GM12801 (cell line): ENCODE results near the gene TMEM179.

Source experiments
- TF ChIP-seq, protein P1 (sequence below): IDR thresholded peaks from one replicate; pipeline ENCODE4 v1.5.1; 2011; ENCODE audit warnings: control low read depth; ENCODE audit not compliant: insufficient read length; ENCODE audit errors: extremely low read depth

The TMEM179 gene

DNA sequence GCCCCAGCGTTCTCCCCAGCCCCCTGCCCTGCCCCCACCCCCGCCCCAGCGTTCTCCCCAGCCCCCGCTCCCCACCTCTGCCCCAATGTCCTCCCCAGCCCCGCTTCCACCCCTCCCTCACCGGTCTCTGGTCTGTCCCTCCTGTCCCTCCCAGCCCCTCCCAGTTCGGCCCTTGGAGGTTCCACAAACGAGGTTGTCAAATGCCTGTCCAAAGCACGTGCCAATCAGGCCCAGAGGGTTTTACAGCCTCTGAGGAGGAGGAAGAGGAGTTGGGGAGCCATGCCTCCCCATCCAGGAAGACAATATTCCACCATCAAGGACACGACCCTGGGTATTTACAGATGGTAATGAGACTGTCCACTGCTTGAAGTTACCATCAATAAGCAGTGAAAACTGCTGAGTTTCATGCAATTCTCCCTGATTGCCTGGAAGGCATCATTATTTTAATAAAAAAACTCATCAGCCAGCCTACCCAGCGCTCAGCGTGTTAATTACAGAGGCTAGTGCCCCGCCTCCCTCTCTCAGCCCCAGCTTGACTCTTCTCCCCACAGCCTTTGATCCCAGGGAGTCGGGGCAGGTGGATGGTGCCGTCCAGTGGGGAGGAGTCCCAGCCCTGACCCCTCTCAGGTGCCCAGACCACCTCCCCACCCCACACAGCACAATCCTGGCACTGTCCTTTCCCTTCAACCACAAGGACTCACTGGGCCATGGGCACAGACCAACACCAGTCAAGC is 55.6 kb downstream of the TMEM179 start:
- TF ChIP-seq, protein P1, sequence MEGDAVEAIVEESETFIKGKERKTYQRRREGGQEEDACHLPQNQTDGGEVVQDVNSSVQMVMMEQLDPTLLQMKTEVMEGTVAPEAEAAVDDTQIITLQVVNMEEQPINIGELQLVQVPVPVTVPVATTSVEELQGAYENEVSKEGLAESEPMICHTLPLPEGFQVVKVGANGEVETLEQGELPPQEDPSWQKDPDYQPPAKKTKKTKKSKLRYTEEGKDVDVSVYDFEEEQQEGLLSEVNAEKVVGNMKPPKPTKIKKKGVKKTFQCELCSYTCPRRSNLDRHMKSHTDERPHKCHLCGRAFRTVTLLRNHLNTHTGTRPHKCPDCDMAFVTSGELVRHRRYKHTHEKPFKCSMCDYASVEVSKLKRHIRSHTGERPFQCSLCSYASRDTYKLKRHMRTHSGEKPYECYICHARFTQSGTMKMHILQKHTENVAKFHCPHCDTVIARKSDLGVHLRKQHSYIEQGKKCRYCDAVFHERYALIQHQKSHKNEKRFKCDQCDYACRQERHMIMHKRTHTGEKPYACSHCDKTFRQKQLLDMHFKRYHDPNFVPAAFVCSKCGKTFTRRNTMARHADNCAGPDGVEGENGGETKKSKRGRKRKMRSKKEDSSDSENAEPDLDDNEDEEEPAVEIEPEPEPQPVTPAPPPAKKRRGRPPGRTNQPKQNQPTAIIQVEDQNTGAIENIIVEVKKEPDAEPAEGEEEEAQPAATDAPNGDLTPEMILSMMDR = no peak

- TF ChIP-seq, protein P1 = no peak
Measured at GRCh38 chr14:104547998-104548700, 56.4 kb downstream of the TMEM179 start.

DNA sequence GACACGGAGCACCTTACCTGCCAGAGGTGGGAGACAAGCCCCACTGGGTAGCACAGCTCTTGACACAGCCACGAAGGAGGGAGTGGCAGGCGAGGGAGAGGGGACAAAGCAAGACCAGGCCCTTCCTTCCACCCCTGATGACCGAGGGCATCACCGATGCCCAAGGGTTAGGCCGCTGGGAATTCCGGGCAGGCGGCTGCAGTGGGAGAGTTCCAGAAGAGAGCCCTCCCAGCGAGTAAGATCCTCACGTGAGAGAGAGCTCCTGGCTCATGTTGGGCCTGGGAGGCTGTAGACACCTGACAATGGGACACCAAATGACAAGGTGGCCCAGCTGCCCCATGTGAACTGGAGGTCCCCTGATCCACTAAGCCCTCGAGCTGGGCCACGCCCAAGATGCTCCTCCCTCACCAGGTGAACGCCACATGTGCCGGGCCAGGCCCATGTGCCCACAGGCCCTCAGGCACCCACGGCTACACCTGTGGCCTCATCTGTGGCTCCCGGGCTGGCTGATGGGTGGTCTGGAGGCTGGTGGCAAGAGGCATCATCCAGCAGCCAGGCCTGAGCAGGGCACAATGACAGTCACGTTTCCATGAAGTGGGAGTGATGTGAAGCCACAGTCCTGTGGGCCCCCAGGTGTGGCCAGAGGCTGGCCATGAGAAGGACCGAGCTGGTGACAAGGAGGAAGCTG is 57.1 kb downstream of the TMEM179 start:
- TF ChIP-seq, protein P1 = no peak

GRCh38 chr14:104546591-104547309 is 57.8 kb downstream of the TMEM179 start:
- TF ChIP-seq, protein P1 = no peak

DNA sequence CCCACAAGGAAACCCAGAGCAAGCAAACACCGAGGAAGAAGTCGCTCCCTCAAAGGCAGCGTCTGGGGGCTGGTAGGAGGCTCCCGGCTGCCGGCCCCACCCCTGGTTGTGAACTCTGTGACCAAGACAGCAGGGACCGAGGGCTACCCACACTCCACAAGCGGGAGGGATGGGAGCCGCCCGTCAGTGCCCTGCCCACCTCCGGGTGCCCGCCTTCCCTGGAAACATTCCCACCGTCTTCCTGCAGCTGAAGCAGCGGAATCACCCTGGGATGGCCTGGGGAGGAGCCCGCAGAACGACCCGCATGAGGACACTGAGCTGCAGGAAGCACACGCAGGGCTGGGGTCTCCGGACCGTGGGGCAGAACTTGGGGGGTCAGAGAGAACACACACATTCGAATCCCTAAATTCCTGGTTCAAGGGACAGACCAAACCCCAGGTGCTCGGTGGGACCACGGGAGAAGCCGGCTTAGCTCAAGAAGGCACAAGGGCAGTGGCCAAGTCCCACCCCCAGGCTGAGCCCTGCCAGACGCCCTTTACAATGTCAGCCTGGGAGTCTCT is 58.5 kb downstream of the TMEM179 start:
- TF ChIP-seq, protein P1 = no peak

DNA sequence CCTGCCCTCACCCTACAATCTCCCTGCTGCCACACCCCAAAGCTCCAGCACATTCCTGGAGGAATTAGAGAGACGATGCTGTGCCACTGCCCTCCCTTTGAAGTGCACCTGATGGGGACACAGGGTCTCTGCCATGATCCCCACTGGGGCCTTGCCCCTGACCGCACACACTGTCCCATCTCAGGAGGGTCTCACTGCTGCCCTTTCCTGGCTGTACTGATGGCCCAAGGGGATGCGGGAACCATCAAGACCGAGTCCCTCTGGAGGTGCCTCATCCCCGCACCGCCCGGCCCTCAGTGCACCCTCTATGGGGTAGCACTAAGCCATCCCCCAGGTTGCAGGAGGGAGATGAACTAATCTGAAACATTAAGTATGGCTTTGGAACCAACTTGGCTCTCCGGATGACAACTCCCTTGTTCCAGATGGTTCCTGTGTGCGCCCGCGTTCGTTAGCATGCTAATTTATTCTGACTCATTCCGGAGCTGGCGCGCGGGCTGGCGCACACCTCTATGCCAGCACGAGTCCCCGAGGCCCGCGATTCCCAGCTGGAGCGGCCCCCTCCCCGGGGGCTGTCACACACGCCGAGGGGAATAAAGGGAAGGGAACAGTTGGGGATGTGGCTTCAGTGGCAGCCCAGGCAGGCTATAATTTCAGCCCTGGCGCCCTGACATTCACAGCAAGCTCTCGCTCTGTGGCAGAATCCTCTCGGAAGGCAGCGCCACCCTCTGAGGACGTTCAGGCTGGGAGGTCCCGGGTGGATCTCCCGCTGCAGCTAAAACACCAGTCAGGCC is 59.2 kb downstream of the TMEM179 start:
- TF ChIP-seq, protein P1 = no peak
